GM18498 (cell line): Measurements from ENCODE around the gene MXI1.

Experiments used
- ATAC-seq: cut with Tn5 transposase; IDR thresholded peaks from one replicate; pipeline ENCODE4 v1.9.1; 2021; ENCODE audit warnings: mild to moderate bottlenecking, moderate library complexity; ENCODE audit not compliant: unreplicated experiment

The MXI1 gene

GRCh38 chr10:110273474-110273873 is 66.1 kb downstream of the MXI1 start:
- peak; percentile 37 for ATAC-seq

- ATAC-seq = no peak
Observed at GRCh38 chr10:110274072-110274627, 66.7 kb downstream of the MXI1 start.

- no peak for ATAC-seq
Observed at GRCh38 chr10:110274647-110275046, 67.2 kb downstream of the MXI1 start.

- ATAC-seq = no peak
Observed at GRCh38 chr10:110275128-110275729, 67.8 kb downstream of the MXI1 start.

GRCh38 chr10:110276603-110277002 is 69.2 kb downstream of the MXI1 start:
- no peak for ATAC-seq

GRCh38 chr10:110277591-110277990 is 70.2 kb downstream of the MXI1 start:
- no peak for ATAC-seq

- ATAC-seq = peak; percentile 18
Observed at GRCh38 chr10:110278562-110279406, 71.4 kb downstream of the MXI1 start.

- peak; percentile 63 for ATAC-seq
Observed at GRCh38 chr10:110279407-110279986, 72.1 kb downstream of the MXI1 start.

- no peak for ATAC-seq
Observed at GRCh38 chr10:110284262-110284661, 76.9 kb downstream of the MXI1 start.

GRCh38 chr10:110285501-110285900 is 78.1 kb downstream of the MXI1 start:
- ATAC-seq = no peak

GRCh38 chr10:110286841-110287240 is 79.4 kb downstream of the MXI1 start:
- ATAC-seq = no peak

GRCh38 chr10:110296966-110297365 is 89.6 kb downstream of the MXI1 start:
- ATAC-seq = no peak

- no peak for ATAC-seq
Observed at GRCh38 chr10:110300486-110300986, 93.1 kb downstream of the MXI1 start.

- no peak for ATAC-seq
Observed at GRCh38 chr10:110303681-110304080, 96.3 kb downstream of the MXI1 start.

- ATAC-seq = peak; percentile 52
Observed at GRCh38 chr10:110304394-110304779, 97.0 kb downstream of the MXI1 start.

GRCh38 chr10:110304780-110305421 is 97.5 kb downstream of the MXI1 start, which contains the start of gene SMNDC1:
Gene SMNDC1 (minus strand): TSS chr10:110304920. CDS start chr10:110303587, 1,333 bp downstream.
- peak; percentile 92 for ATAC-seq

GRCh38 chr10:110305767-110306451 is 98.5 kb downstream of the MXI1 start:
- ATAC-seq = peak; percentile 52

- no peak for ATAC-seq
Observed at GRCh38 chr10:110306452-110306768, 99.0 kb downstream of the MXI1 start.

- no peak for ATAC-seq
Observed at GRCh38 chr10:110307805-110308204, 100.4 kb downstream of the MXI1 start.

GRCh38 chr10:110310741-110311140 is 103.3 kb downstream of the MXI1 start:
- ATAC-seq = no peak
